Fibroblast of lung (primary cell): ENCODE results near the gene TTLL12.

ENCODE experiments used
- EZH2 ChIP-seq: IDR thresholded peaks from 2 replicates; pipeline ENCODE4 v1.5.1; 2012; ENCODE audit warnings: low read length, control low read depth, mild to moderate bottlenecking; ENCODE audit errors: missing control alignments
- TF ChIP-seq, protein P1 (sequence below), 2 donors: IDR thresholded peaks in 1 of 2; conservative IDR thresholded peaks in 1 of 2; 1 replicate in 1 of 2; 2 replicates in 1 of 2; pipeline ENCODE4 v1.5.1; 2011 to 2012; ENCODE audit warnings: low read length in 2 of 2, control low read depth in 1 of 2, inconsistent platforms in 1 of 2, low read depth in 1 of 2, mild to moderate bottlenecking in 1 of 2

- TF ChIP-seq, protein P1, sequence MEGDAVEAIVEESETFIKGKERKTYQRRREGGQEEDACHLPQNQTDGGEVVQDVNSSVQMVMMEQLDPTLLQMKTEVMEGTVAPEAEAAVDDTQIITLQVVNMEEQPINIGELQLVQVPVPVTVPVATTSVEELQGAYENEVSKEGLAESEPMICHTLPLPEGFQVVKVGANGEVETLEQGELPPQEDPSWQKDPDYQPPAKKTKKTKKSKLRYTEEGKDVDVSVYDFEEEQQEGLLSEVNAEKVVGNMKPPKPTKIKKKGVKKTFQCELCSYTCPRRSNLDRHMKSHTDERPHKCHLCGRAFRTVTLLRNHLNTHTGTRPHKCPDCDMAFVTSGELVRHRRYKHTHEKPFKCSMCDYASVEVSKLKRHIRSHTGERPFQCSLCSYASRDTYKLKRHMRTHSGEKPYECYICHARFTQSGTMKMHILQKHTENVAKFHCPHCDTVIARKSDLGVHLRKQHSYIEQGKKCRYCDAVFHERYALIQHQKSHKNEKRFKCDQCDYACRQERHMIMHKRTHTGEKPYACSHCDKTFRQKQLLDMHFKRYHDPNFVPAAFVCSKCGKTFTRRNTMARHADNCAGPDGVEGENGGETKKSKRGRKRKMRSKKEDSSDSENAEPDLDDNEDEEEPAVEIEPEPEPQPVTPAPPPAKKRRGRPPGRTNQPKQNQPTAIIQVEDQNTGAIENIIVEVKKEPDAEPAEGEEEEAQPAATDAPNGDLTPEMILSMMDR (conservative IDR thresholded peaks at IDR 0.05 in 1 of 2, IDR thresholded peaks at IDR 0.05 in 1 of 2; ENCODE audit: low read depth in 1 of 2, low read length in 2 of 2) = no peak
- no peak for TF ChIP-seq EZH2
Observed at GRCh38 chr22:43142880-43143562, 43.9 kb downstream of the TTLL12 start, which contains the start of gene MCAT.
